PC-3 (cell line): ENCODE data around the gene DNAH10.

Experiments
- CTCF ChIP-seq: fragments of 300-600 bp; sonication (generic); conservative IDR thresholded peaks from 2 replicates; pipeline ENCODE4 v1.5.1; 2017; ENCODE audit warnings: antibody characterized with exemption, low read depth, mild to moderate bottlenecking, low read length
- EZH2 ChIP-seq: fragments of 300-600 bp; sonication (generic); IDR thresholded peaks from one replicate; pipeline ENCODE4 v1.6.1; 2017; ENCODE audit warnings: antibody characterized with exemption, mild to moderate bottlenecking, low read length; ENCODE audit not compliant: unreplicated experiment
- EZH2phosphoT487 ChIP-seq: fragments of 300-600 bp; sonication (generic); IDR thresholded peaks from 2 replicates; pipeline ENCODE4 v1.6.1; 2018; ENCODE audit warnings: mild to moderate bottlenecking, antibody characterized with exemption, low read length, borderline replicate concordance

- TF ChIP-seq EZH2phosphoT487, result no peak
- no peak for TF ChIP-seq CTCF
- TF ChIP-seq EZH2, result no peak
These were observed 7.9 kb upstream of the DNAH10 start for GRCh38 chr12:123754041-123754772.
